LNCaP clone FGC (cell line): ENCODE measurements around the gene ANK3.

Source experiments
- DNase-seq: peaks from one replicate; pipeline ENCODE4 v3.0.0-alpha.2; 2011; ENCODE audit warnings: low read depth
- H3K4me3 ChIP-seq: 2 replicates; pipeline ENCODE4 v1.5.1; 2011; ENCODE audit warnings: mild to moderate bottlenecking, low read depth, low read length, control low read depth
- CTCF ChIP-seq: IDR thresholded peaks from 2 replicates; pipeline ENCODE4 v1.5.1; 2012; ENCODE audit warnings: mild to moderate bottlenecking; ENCODE audit not compliant: control insufficient read depth, insufficient read depth; ENCODE audit errors: extremely low read depth

The ANK3 gene

GRCh38 chr10:60266513-60266912 is 123.2 kb downstream of the ANK3 start:
- TF ChIP-seq CTCF: no peak
- DNase-seq: no peak
- no peak overlapping the region for H3K4me3 ChIP-seq

- H3K4me3 ChIP-seq: no peak overlapping the region
- no peak for DNase-seq
- no peak for TF ChIP-seq CTCF
Measured at GRCh38 chr10:60262647-60263126, 127.0 kb downstream of the ANK3 start.

- no peak for TF ChIP-seq CTCF
- H3K4me3 ChIP-seq: no peak overlapping the region
- DNase-seq: no peak
Measured at GRCh38 chr10:60260321-60260720, 129.4 kb downstream of the ANK3 start.

GRCh38 chr10:60258429-60258797 is 131.3 kb downstream of the ANK3 start:
- TF ChIP-seq CTCF: no peak
- peak; percentile 30 for DNase-seq
- no peak overlapping the region for H3K4me3 ChIP-seq

- no peak overlapping the region for H3K4me3 ChIP-seq
- no peak for DNase-seq
- TF ChIP-seq CTCF: no peak
Measured at GRCh38 chr10:60257767-60258428, 131.8 kb downstream of the ANK3 start.

- TF ChIP-seq CTCF: no peak
- no peak for DNase-seq
- no peak overlapping the region for H3K4me3 ChIP-seq
Measured at GRCh38 chr10:60254776-60255175, 134.9 kb downstream of the ANK3 start.

- DNase-seq: no peak
- no peak overlapping the region for H3K4me3 ChIP-seq
- no peak for TF ChIP-seq CTCF
Measured at GRCh38 chr10:60253484-60253883, 136.2 kb downstream of the ANK3 start.
